ENCODE measurements around the gene TUBA4B.
A peak's percentile ranks its signal among the peaks of the same experiment; 100 is the strongest.

Gene TUBA4B

DNA sequence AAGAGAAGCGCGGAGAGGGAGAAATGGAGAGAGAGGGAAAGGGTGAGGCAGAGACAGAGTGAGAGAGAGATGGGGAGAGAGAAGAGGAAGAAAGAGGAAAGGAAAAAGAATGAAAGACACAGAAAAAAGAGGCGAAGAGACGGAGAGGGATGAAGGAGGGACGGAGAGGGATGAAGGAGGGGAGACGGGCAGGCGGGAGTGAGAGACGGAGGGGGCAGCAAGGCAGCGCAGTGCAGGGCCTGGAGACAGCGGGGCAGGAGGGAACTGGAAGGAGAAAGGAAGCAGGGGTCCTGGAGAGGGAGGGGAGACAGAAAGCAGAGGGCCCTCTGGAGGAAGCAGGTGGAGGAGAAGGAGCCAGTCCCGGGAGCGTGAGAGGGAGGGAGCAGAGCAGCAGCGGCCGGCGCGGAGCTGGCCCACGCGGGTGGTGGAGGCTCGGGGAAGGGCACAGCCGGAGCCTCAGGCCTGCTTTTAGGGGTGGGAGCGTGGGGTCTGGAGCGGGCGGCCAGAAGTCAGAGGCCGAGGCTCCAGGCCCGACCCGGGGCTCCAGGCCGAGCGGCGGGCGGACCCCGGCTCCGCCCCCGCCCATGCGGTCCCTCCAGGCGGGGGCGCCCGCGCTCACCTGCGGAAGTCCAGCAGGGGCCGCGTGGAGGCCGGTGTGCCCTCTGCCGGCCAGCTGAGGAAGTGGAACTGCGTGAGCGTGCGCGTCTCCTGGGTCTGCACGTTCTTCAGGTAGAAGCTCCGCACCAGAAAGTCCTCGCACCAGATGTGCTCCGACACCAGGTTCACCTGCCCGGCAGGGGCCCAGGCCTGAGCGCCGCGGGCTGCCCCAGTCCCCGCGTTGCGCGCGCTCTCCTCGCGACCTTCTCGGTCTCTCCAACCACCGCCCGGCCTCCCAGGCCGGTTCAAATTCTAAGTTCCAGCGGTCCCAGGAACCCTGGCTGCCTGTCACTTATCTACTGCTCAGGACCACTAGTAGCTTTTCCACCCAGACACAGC, 41.6 kb downstream of the TUBA4B start (continued):
- TF ChIP-seq, protein P1, sequence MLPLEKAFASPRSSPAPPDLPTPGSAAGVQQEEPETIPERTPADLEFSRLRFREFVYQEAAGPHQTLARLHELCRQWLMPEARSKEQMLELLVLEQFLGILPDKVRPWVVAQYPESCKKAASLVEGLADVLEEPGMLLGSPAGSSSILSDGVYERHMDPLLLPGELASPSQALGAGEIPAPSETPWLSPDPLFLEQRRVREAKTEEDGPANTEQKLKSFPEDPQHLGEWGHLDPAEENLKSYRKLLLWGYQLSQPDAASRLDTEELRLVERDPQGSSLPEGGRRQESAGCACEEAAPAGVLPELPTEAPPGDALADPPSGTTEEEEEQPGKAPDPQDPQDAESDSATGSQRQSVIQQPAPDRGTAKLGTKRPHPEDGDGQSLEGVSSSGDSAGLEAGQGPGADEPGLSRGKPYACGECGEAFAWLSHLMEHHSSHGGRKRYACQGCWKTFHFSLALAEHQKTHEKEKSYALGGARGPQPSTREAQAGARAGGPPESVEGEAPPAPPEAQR (tag by site-specific recombination; IDR thresholded peaks at IDR 0.05) = no peak
- TF ChIP-seq ZNF394 (tag by site-specific recombination; IDR thresholded peaks at IDR 0.05; ENCODE audit: borderline replicate concordance) = no peak
- TF ChIP-seq WT1 (tag by site-specific recombination; IDR thresholded peaks at IDR 0.05) = no peak; the same call in 1 of the 2 replicates
- peak; percentile 79; the same call in 1 of the 2 replicates for TF ChIP-seq KLF8 (tag by site-specific recombination; IDR thresholded peaks at IDR 0.05)
- TF ChIP-seq ZNF571 (tag by site-specific recombination; IDR thresholded peaks at IDR 0.05) = no peak
- no peak for TF ChIP-seq FEZF1 (tag by site-specific recombination; IDR thresholded peaks at IDR 0.05)
- peak; percentile 77 for TF ChIP-seq SETDB1 (IDR thresholded peaks at IDR 0.05; ENCODE audit: insufficient read length, low read length)
- TF ChIP-seq ZBTB7A (tag by site-specific recombination; IDR thresholded peaks at IDR 0.05; ENCODE audit: low read depth) = 0 out of 2 replicates have a peak, but pooled peaks have one; percentile 6
- TF ChIP-seq REPIN1 (tag by site-specific recombination; IDR thresholded peaks at IDR 0.05; ENCODE audit: low read depth) = no peak
- TF ChIP-seq, protein P2, sequence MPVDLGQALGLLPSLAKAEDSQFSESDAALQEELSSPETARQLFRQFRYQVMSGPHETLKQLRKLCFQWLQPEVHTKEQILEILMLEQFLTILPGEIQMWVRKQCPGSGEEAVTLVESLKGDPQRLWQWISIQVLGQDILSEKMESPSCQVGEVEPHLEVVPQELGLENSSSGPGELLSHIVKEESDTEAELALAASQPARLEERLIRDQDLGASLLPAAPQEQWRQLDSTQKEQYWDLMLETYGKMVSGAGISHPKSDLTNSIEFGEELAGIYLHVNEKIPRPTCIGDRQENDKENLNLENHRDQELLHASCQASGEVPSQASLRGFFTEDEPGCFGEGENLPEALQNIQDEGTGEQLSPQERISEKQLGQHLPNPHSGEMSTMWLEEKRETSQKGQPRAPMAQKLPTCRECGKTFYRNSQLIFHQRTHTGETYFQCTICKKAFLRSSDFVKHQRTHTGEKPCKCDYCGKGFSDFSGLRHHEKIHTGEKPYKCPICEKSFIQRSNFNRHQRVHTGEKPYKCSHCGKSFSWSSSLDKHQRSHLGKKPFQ (tag by site-specific recombination; IDR thresholded peaks at IDR 0.05) = no peak
- no peak for TF ChIP-seq ZFP37 (tag by site-specific recombination; IDR thresholded peaks at IDR 0.05)
- TF ChIP-seq BCL11B (tag by site-specific recombination; IDR thresholded peaks at IDR 0.05; ENCODE audit: low read depth) = no peak
- TF ChIP-seq ZIC2 (tag by site-specific recombination; IDR thresholded peaks at IDR 0.05) = peak; percentile 63
- TF ChIP-seq, protein P3, sequence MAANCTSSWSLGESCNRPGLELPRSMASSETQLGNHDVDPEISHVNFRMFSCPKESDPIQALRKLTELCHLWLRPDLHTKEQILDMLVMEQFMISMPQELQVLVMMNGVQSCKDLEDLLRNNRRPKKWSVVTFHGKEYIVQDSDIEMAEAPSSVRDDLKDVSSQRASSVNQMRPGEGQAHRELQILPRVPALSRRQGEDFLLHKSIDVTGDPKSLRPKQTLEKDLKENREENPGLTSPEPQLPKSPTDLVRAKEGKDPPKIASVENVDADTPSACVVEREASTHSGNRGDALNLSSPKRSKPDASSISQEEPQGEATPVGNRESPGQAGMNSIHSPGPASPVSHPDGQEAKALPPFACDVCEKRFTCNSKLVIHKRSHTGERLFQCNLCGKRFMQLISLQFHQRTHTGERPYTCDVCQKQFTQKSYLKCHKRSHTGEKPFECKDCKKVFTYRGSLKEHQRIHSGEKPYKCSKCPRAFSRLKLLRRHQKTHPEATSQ (tag by site-specific recombination; IDR thresholded peaks at IDR 0.05) = 0 out of 2 replicates have a peak, but pooled peaks have one; percentile 38
- TF ChIP-seq ZNF266 (tag by site-specific recombination; IDR thresholded peaks at IDR 0.05; ENCODE audit: low read depth) = no peak
- TF ChIP-seq, protein P4, sequence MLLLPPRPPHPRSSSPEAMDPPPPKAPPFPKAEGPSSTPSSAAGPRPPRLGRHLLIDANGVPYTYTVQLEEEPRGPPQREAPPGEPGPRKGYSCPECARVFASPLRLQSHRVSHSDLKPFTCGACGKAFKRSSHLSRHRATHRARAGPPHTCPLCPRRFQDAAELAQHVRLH (tag by site-specific recombination; IDR thresholded peaks at IDR 0.05) = 0 out of 2 replicates have a peak, but pooled peaks have one; percentile 16
- no peak for TF ChIP-seq ZNF514 (tag by site-specific recombination; IDR thresholded peaks at IDR 0.05)
- no peak for TF ChIP-seq ZNF747 (tag by site-specific recombination; IDR thresholded peaks at IDR 0.05)
- TF ChIP-seq ZNF223 (tag by site-specific recombination; IDR thresholded peaks at IDR 0.05) = no peak
- peak; percentile 49 for TF ChIP-seq KLF9 (tag by site-specific recombination; IDR thresholded peaks at IDR 0.05; ENCODE audit: low read depth)
- no peak for TF ChIP-seq KLF7 (tag by site-specific recombination; IDR thresholded peaks at IDR 0.05; ENCODE audit: borderline replicate concordance)
- TF ChIP-seq, protein P5, sequence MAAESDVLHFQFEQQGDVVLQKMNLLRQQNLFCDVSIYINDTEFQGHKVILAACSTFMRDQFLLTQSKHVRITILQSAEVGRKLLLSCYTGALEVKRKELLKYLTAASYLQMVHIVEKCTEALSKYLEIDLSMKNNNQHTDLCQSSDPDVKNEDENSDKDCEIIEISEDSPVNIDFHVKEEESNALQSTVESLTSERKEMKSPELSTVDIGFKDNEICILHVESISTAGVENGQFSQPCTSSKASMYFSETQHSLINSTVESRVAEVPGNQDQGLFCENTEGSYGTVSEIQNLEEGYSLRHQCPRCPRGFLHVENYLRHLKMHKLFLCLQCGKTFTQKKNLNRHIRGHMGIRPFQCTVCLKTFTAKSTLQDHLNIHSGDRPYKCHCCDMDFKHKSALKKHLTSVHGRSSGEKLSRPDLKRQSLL (tag by site-specific recombination; IDR thresholded peaks at IDR 0.05) = peak; percentile 78
- TF ChIP-seq, protein P6, sequence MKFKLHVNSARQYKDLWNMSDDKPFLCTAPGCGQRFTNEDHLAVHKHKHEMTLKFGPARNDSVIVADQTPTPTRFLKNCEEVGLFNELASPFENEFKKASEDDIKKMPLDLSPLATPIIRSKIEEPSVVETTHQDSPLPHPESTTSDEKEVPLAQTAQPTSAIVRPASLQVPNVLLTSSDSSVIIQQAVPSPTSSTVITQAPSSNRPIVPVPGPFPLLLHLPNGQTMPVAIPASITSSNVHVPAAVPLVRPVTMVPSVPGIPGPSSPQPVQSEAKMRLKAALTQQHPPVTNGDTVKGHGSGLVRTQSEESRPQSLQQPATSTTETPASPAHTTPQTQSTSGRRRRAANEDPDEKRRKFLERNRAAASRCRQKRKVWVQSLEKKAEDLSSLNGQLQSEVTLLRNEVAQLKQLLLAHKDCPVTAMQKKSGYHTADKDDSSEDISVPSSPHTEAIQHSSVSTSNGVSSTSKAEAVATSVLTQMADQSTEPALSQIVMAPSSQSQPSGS (tag by site-specific recombination; IDR thresholded peaks at IDR 0.05; ENCODE audit: low read depth) = no peak
- no peak for TF ChIP-seq ZNF624 (tag by site-specific recombination; IDR thresholded peaks at IDR 0.05)
- TF ChIP-seq, protein P7, sequence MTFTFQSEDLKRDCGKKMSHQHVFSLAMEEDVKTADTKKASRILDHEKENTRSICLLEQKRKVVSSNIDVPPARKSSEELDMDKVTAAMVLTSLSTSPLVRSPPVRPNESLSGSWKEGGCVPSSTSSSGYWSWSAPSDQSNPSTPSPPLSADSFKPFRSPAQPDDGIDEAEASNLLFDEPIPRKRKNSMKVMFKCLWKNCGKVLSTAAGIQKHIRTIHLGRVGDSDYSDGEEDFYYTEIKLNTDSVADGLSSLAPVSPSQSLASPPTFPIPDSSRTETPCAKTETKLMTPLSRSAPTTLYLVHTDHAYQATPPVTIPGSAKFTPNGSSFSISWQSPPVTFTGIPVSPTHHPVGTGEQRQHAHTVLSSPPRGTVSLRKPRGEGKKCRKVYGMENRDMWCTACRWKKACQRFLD (tag by site-specific recombination; IDR thresholded peaks at IDR 0.05) = no peak
- TF ChIP-seq ZNF544 (tag by site-specific recombination; IDR thresholded peaks at IDR 0.05) = no peak
- TF ChIP-seq, protein P8, sequence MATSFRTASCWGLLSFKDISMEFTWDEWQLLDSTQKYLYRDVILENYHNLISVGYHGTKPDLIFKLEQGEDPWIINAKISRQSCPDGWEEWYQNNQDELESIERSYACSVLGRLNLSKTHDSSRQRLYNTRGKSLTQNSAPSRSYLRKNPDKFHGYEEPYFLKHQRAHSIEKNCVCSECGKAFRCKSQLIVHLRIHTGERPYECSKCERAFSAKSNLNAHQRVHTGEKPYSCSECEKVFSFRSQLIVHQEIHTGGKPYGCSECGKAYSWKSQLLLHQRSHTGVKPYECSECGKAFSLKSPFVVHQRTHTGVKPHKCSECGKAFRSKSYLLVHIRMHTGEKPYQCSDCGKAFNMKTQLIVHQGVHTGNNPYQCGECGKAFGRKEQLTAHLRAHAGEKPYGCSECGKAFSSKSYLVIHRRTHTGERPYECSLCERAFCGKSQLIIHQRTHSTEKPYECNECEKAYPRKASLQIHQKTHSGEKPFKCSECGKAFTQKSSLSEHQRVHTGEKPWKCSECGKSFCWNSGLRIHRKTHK (tag by site-specific recombination; IDR thresholded peaks at IDR 0.05) = no peak

All from HEK293 (cell line).